ENCODE results near the gene C17orf113.
A peak's percentile ranks its signal among the peaks of the same experiment; 100 is the strongest.

Gene C17orf113

DNA sequence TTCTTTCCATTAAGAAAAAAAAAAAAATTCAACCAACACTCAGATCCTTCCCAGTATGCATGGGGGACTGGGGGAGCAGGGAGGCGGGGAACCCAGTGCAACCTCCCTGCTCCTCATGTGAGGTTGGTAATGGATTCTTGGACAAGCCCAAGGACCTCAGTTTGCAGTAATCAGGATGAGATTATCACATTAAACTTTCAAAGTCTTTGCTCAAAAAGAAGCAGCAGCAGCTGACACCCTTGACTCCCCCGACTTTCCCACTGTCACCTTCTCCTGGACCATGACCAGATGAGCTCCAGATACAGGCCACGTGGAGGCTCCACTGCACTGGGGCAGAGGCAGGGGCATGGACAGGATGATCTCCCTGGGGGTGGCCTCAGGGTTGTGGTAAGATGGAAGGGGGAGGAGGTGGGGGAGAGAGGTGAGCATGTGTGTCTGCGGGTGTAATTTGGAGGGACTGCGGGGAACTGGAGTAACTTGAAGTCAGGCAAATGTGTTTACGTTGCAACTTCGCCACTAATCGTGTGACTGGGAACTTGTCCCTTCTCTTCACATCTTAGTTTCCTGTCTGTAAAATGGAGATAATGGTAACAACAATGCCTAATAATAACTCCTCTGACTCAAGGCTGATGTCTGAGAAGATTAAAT is 28.1 kb upstream of the C17orf113 start:
- no peak for ATAC-seq
- Mint-ChIP-seq H3K4me3 (no peak overlapping the region), H3K4me1 (no peaks in the 10 kb centered on the region), H3K36me3 (no peaks in the 10 kb centered on the region), H3K27ac (no peak overlapping the region), H3K9me3 (no peaks in the 10 kb centered on the region)
- DNase-seq (ENCODE audit: low spot score in 2 of 2) = no peak

- ATAC-seq (no peak), DNase-seq (ENCODE audit: low spot score in 2 of 2) (no peak)
- no peaks in the 10 kb centered on the region for H3K36me3 Mint-ChIP-seq
- no peak overlapping the region for H3K4me3 Mint-ChIP-seq
- no peak overlapping the region for H3K27ac Mint-ChIP-seq
- H3K4me1 Mint-ChIP-seq = no peaks in the 10 kb centered on the region
- H3K9me3 Mint-ChIP-seq = no peaks in the 10 kb centered on the region
Measured at GRCh38 chr17:42077755-42078154, 27.4 kb upstream of the C17orf113 start.

- H3K36me3 Mint-ChIP-seq = no peaks in the 10 kb centered on the region
- DNase-seq (ENCODE audit: low spot score in 2 of 2) = no peak
- no peak for ATAC-seq
- no peaks in the 10 kb centered on the region for H3K9me3 Mint-ChIP-seq
- no peak overlapping the region for H3K27ac Mint-ChIP-seq
- no peak overlapping the region for H3K4me3 Mint-ChIP-seq
- H3K4me1 Mint-ChIP-seq = peaks cover 3% of the 10 kb centered on the region
Measured at GRCh38 chr17:42076797-42077559, 26.6 kb upstream of the C17orf113 start.

DNA sequence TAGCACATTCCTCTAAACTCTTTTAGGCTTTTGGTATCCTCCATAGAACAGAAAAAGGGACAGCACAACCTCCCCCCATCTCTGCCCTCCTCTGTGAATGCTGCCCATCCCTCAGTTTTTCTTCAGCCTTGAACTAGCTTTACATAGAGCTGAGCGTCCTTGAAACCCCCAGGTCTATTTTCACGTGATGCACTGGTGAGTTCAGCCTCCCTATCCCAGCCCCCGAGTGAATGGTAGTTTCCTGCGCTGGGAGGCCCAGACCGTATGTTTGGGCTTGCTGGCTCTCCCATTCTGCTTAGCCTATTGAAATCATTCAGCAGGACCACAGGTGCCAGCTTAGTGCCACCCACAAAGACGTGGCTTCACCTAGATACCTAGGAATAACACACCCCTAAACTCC is 25.4 kb upstream of the C17orf113 start:
- no peak overlapping the region for H3K27ac Mint-ChIP-seq
- H3K36me3 Mint-ChIP-seq = no peaks in the 10 kb centered on the region
- H3K9me3 Mint-ChIP-seq = no peaks in the 10 kb centered on the region
- H3K4me1 Mint-ChIP-seq = peaks cover 10% of the 10 kb centered on the region
- ATAC-seq (no peak), DNase-seq (ENCODE audit: low spot score in 2 of 2) (no peak)
- H3K4me3 Mint-ChIP-seq = no peak overlapping the region

- Mint-ChIP-seq H3K9me3 (no peaks in the 10 kb centered on the region), H3K4me1 (peaks cover 10% of the 10 kb centered on the region), H3K27ac (no peak overlapping the region), H3K4me3 (peak overlapping the region; percentile 39), H3K36me3 (no peaks in the 10 kb centered on the region)
- DNase-seq (ENCODE audit: low spot score in 2 of 2) = no peak
- ATAC-seq = no peak
Measured at GRCh38 chr17:42072323-42073187, 22.2 kb upstream of the C17orf113 start.

GRCh38 chr17:42071810-42072209 is 21.4 kb upstream of the C17orf113 start:
- Mint-ChIP-seq H3K9me3 (no peaks in the 10 kb centered on the region), H3K4me3 (peak overlapping the region; percentile 39), H3K36me3 (no peaks in the 10 kb centered on the region), H3K4me1 (peaks cover 10% of the 10 kb centered on the region), H3K27ac (peak overlapping the region; percentile 37)
- DNase-seq (ENCODE audit: low spot score in 2 of 2) = no peak
- no peak for ATAC-seq

DNA sequence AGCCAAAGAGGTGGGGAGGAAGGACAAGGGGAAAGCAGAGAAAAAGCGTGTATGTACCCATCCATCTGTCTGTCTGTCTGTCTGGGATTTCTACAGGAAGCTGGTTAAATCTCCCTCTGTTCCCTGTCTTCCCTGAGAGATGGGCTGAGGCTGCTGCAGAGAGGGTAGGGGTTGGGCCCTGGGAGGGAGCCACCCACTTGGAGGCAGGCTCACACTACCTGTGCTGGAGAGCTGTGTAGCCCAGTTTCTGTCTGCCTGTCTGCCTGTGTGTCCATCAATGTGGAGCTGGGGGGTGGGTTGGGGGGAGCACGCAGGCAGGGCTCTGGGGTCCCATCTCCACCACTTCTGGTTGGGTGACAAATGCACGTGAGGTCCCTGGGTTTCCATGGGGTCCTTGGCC is 18.6 kb upstream of the C17orf113 start:
- ATAC-seq (no peak), DNase-seq (ENCODE audit: low spot score in 2 of 2) (no peak)
- Mint-ChIP-seq H3K36me3 (peaks cover 3% of the 10 kb centered on the region), H3K9me3 (no peaks in the 10 kb centered on the region), H3K4me1 (peaks cover 14% of the 10 kb centered on the region), H3K27ac (no peak overlapping the region), H3K4me3 (no peak overlapping the region)

DNA sequence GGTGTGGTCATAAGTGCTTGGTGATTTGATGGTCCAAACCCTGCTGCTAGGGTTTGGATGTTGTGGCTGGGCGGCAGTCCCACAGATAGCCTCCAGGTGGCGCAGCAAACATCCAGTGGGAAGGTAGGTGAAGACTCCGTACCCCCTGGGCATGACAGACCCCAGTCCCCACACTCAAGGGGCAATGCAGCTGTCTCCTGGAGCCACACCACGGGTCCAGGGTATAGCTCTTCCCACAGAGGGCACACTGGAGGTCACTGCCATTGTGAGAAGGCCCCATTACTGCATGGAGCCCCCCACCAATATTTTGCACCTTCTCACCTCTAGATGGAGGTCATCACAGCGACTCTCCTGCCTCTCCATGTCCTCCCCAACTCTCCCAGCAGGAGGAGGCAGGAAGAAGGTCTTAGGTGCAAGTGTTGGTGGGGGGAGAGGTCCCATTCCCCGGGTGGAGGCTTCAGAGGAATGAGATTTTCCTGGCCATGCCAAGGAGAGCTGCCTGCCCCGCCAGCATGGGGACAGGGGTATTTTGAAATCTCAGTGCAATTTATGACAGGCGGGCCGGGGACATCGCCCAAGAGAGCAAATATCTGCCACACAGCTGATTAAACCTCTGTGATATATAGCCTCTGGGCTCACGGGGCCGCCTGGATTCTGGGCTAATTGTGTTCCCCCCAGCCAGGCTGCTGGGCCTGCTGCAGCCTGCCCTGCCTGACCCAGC is 17.1 kb upstream of the C17orf113 start:
- no peak overlapping the region for H3K4me3 Mint-ChIP-seq
- ATAC-seq = peak; percentile 58

GRCh38 chr17:42065201-42065600 is 14.8 kb upstream of the C17orf113 start:
- no peak overlapping the region for H3K27ac Mint-ChIP-seq
- ATAC-seq (no peak), DNase-seq (ENCODE audit: low spot score in 2 of 2) (no peak)
- H3K36me3 Mint-ChIP-seq = peaks cover 6% of the 10 kb centered on the region
- no peaks in the 10 kb centered on the region for H3K9me3 Mint-ChIP-seq
- H3K4me3 Mint-ChIP-seq = no peak overlapping the region
- H3K4me1 Mint-ChIP-seq = peaks cover 12% of the 10 kb centered on the region

More for the DNA sequence above, 17.1 kb upstream of the C17orf113 start:
- Mint-ChIP-seq H3K9me3 (no peaks in the 10 kb centered on the region), H3K4me1 (peaks cover 22% of the 10 kb centered on the region), H3K27ac (no peak overlapping the region), H3K36me3 (peaks cover 6% of the 10 kb centered on the region)
- DNase-seq (ENCODE audit: low spot score in 2 of 2) = peak; percentile 69 to 89

DNA sequence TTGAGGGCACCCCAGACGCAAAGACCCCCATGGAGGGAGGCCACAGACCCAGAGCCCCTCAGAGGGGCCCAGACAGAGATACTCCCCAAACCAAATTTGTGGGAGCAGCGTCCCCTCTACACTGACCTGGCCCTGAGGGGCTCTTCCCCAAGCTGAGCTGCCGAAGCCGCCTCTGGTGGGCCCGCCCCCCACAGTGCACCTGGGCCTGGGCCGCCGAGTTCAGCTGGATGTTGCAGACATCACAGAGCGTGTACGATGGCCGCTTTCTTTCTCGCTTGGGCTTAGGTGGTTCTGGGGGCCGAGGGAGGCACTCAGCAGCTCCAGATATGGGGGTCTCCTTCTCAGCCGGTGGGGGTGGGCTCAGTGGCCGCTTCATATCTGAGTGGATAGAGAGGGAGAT is 12.3 kb upstream of the C17orf113 start:
- peaks cover 6% of the 10 kb centered on the region for H3K36me3 Mint-ChIP-seq
- DNase-seq (ENCODE audit: low spot score in 2 of 2) (no peak), ATAC-seq (no peak)
- H3K4me1 Mint-ChIP-seq = peaks cover 12% of the 10 kb centered on the region
- no peak overlapping the region for H3K4me3 Mint-ChIP-seq
- no peaks in the 10 kb centered on the region for H3K9me3 Mint-ChIP-seq
- H3K27ac Mint-ChIP-seq = no peak overlapping the region

DNA sequence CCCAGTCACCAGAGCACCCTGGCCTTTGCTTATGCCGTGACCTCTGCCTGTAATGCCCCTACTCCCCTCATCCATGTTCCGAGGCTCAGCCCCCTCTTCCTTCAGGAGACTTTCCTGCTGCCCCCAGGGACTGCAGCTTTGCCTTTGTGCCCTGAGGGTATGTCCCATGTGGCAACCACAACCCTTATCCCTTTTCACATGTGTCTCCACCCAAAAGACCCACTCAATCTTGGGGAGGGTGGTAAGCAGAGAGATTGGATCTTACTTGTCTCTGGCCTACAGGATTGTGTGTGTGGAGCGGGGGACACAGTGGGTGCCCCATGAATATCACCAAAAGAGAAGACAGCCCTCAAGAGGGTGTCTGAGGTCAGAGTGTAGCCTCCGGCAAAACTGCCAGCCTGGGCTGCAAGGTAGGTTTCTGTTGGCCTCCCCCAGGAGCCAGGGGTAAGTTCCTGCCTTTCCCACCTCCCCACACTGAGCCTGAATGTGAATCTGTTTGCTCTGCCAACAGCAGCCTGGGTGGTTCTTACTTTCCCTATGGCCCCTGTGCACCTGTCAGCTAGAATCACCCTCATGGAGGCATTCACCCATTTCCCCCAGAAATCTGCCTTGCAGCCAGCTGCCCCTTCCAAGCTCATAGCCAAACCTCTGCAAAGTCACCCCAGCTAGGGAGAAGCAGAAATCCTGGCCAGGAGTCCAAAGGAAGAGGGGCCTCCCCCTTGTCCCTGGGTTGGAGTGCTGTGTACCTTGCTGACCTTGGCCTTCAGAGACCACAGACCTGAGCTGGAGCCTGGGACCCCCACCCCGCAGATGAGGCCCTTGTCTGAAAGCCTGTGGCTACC is 11.5 kb upstream of the C17orf113 start:
- Mint-ChIP-seq H3K4me3 (no peak overlapping the region), H3K9me3 (no peaks in the 10 kb centered on the region), H3K36me3 (peaks cover 6% of the 10 kb centered on the region), H3K27ac (no peak overlapping the region), H3K4me1 (peaks cover 12% of the 10 kb centered on the region)
- ATAC-seq = no peak
- no peak for DNase-seq (ENCODE audit: low spot score in 2 of 2)

GRCh38 chr17:42060231-42060630 is 9.8 kb upstream of the C17orf113 start:
- no peaks in the 10 kb centered on the region for H3K9me3 Mint-ChIP-seq
- peaks cover 12% of the 10 kb centered on the region for H3K4me1 Mint-ChIP-seq
- H3K36me3 Mint-ChIP-seq = peaks cover 6% of the 10 kb centered on the region
- peak overlapping the region; percentile 18 for H3K27ac Mint-ChIP-seq
- ATAC-seq (no peak), DNase-seq (ENCODE audit: low spot score in 2 of 2) (no peak)
- no peak overlapping the region for H3K4me3 Mint-ChIP-seq

GRCh38 chr17:42059815-42060214 is 9.4 kb upstream of the C17orf113 start:
- H3K36me3 Mint-ChIP-seq = peaks cover 6% of the 10 kb centered on the region
- no peak for ATAC-seq
- peaks cover 12% of the 10 kb centered on the region for H3K4me1 Mint-ChIP-seq
- no peak for DNase-seq (ENCODE audit: low spot score in 2 of 2)
- peak overlapping the region; percentile 18 for H3K27ac Mint-ChIP-seq
- H3K9me3 Mint-ChIP-seq = no peaks in the 10 kb centered on the region
- H3K4me3 Mint-ChIP-seq = no peak overlapping the region

GRCh38 chr17:42058063-42058462 is 7.7 kb upstream of the C17orf113 start:
- Mint-ChIP-seq H3K27ac (no peak overlapping the region), H3K36me3 (no peaks in the 10 kb centered on the region), H3K4me1 (no peaks in the 10 kb centered on the region), H3K9me3 (no peaks in the 10 kb centered on the region), H3K4me3 (no peak overlapping the region)
- DNase-seq (ENCODE audit: low spot score in 2 of 2) (no peak), ATAC-seq (no peak)
